ENCODE results near the gene SNTA1.
A peak's percentile ranks its signal among the peaks of the same experiment; 100 is the strongest.
"Not testable (repeated sequence)": the region's sequence is repeated elsewhere in the genome, so short reads cannot be mapped to it uniquely, and the experiment has no call there.

SNTA1 gene

DNA sequence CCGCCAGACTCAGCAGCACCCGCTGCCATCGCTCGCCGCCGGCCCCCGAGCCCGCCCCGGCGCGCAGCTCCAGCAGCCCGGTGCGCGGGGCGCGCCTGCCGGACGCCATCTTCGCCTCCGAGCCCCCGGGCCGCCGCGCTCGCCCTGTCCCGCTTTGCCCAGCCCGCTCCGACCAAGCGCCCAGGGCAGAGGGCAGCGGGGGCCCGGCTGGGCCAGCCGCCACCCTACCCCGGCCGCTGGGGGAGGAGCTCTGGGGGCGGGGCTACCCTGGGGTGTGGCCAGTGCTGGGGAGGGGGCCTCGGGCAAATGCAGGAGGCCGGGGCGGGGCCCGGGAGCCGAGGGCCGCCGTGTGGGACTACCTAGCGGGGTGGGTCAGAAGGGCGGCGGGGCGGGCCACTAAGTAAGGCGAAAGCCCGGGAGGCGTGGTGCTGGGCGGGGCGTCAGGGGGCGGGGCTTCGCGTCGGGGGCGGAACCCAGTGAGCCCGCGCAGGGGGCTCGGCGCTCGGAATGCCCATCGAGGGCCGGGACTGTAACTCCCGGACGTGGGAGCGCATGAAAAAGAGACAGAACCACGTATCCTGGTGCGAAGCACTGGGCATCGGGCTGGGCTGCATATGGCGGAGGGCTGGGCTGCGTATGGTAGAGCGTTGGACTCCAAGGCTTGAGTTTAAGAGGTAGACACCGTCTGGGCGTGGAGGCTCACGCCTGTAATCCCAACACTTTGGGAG lies at the start of gene SNTA1:
Gene SNTA1, minus strand, starts transcription at position 252 of the 728 bp plus-strand sequence. Its CDS starts 143 bp downstream, at position 109.
- peak; percentile 73 for DNase-seq

DNA sequence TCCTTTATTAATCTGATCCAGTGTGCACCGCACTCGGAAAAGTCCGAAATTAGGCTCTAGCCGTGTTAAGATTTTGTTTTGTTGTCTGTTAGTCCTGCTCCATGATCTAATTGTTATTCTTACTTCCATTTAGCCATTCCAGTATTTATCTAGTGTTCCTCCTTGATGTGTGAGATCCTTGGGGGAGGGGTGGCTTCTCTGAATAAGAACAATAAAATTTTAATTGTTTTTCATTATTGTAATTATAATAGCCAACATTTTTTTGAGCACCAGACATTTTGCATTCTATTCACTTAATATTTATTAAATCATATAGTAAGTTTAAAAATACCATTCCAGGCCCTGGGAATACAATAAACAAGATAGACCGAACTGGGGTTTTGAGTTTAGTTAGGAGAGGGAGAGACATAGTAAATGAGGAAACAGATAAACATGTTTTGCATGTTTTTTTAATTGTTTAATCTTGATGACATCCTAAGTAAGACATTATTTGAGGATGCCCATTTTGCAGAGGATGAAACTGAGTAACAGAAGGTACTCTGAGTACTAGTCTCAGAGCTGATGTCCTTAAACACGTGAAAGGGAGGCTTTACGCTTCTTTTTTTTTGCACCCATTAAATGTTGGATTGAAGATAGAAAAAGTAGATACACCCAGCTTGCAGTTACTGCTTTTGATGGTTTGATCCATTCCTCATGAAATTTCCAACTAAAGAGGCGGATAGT lies 47.5 kb upstream of the SNTA1 start:
- DNase-seq, result no peak

DNA sequence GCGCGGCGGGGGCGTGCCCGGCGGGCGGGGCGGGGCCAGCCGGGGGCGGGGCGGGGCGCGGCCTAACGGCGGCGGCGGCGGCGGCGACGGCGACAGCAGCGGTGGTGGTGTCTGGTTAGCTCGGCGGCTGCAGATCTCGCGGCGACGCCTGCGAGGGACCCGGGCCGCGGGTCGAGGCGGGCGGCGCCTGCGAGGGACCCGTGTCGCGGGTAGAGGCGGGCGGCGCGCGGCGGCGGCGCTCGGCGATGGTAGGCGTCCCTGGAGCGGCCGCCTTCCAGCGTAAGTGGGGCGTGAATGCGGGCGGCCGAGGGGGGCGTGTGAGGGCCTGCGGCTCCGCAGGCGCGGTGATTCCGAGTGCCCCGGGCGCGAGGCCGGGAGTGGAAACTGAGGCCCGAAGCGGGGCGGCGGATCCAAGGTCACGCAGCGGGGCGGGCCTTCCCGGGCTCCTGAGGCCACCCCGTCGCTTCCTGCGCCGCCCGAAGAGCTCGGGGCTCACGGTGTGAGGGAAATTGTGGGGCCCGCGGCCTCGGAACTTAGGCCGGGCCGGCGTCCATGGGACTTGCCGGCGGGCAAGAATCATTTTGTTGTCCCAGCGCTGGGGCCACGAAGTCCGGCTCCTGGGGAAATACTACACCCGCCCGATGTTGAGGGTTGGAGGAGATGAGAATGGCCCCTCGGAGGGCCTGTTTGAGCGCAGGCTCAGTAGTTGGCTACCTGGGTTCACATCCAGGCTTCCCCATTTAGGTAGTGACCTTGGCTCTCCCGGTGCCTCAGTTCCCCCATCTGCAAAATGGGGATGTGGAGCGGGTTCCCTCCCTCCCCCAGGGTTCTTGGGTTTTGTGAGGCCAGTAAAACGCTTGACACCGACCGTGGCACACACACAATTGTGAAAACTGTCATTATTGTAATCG lies 46.7 kb upstream of the SNTA1 start, which contains the start of gene CBFA2T2:
Gene CBFA2T2, plus strand, starts transcription at position 74 of the 911 bp plus-strand sequence. Its CDS starts 172 bp downstream, at position 246.
- peak; percentile 55 for DNase-seq

DNA sequence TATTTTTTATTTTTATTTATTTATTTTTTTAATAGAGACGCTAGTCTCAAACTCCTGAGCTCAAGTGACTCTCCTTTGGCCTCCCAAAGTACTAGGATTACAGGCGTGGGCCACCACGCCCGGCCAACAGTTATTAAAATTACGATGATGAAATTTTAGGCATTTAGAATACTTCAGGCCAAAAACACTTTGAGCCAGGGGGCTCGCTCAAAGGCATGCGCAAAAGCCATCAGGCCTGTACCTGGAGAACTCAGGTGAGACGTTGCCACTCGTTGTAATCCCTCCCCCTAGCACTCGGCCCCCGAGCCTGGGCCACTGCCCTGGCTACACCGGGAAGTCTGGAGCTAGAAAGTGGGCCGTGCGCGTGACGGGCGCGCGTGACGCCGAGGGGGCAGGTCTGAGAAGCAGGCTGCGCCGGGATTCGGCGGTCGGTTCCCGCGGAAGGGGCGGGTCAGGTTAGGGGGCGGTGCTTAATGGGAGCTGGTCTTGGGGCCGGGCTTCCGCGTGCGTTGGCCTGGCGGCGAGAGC lies 46.0 kb upstream of the SNTA1 start:
- DNase-seq, result peak; percentile 95

DNA sequence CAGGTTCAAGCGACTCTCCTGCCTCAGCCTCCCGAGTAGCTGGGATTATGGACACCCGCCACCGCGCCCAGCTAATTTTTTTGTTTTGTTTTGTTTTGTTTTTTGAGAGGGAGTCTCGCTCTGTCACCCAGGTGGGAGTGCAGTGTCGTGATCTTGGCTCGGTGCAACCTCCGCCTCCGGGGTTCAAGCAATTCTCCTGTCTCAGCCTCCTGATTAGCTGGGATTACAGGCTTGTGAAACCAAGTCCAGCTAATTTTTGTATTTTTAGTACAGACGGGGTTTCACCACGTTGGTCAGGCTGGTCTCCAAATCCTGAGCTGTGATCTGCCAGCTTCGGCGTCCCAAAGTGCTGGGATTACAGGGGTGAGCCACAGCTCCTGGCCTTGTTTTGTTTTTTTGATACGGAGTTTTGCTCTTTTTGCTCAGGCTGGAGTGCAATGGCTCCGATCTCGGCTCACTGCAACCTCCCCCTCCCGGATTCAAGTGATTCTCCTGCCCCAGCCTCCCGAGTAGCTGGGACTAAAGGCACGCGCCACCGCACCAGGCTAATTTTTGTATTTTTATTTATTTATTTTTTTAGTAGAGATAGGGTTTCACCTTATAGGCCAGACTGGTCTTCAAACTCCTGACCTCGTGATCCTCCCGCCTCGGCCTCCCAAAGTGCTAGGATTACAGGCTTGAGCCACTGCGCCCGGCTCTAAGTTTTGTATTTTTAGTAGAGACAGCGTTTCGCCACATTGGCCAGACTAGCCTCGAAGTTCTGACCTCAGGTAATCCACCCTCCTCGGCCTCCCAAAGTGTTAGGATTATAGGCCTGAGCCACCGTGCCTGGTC lies 45.3 kb upstream of the SNTA1 start:
- not testable (repeated sequence) for DNase-seq

DNA sequence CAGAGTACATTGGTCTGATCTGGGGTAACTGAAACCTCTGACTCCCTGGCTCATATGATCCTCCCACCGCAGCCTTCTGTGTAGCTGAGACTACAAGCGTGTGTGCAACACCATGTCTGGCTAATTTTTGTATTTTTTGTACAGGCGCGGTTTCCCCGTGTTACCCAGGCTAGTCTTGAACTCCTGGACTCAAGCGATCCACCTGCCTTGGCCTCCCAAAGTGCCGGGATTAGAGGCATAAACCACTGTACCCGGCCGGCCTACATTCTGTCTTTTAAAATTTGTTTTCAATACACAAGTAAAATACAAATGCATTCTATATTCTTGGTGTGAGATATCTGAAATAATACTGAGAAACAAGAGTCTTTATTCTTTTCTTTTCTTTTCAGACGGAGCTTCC lies 44.6 kb upstream of the SNTA1 start:
- no peak for DNase-seq

DNA sequence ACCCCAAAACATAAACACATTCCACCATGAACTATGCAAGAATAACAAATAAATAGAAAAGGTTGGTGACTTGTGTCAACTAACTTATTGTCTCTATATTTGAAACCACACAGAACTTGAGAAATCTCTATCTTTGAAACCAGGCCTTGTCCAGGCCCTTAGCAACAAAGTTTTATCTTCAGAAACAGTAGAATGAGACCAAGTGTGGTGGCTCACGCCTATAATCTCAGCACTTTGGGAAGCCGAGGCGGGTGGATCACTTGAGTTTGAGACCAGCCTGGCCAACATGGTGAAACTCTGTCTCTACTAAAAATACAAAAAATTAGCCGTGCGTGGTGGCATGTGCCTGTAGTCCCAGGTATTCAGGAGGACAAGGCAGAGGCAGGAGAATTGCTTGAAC lies 39.6 kb upstream of the SNTA1 start:
- DNase-seq, result not testable (repeated sequence)

DNA sequence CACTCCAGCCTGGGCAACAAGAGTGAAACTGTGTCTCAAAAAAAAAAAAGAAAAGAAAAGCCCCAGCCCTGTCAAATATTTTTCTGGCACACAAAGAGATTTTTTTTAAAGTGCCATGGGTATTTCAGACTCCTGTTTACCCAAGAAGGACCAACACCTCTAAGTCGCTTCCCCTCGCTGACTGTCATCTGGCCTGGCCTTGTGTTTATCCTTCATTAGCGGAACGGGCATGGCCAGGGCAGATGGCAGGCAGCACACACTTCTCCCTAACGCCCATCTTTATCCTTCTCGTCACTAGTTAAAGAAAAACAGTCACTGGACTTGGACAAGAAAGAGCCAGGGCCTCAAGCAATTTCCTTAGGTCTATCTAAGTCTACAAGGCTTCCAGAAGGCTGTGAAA lies 39.0 kb upstream of the SNTA1 start:
- no peak for DNase-seq

DNA sequence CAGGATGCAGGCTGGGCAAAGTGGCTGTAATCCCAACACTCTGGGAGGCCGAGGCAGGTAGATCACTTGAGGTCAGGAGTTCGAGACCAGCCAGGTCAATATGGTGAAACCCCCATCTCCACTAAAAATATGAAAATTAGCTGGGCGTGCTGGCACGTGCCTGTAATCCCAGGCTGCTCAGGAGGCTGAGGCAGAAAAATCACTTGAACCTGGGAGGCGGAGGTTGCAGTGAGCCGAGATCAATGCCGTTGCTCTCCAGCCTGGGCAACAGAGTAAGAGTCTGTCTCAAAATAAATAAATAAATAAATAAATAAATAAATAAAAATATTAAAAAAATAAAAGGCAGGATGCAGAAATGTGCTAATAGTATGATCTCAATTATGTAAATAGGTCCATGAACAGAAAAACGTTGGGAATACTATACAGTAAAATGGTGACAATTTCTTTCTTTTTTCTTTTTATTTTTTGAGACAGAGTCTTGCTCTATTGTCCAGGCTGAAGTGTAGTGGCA lies 37.9 kb upstream of the SNTA1 start:
- DNase-seq, result no peak

DNA sequence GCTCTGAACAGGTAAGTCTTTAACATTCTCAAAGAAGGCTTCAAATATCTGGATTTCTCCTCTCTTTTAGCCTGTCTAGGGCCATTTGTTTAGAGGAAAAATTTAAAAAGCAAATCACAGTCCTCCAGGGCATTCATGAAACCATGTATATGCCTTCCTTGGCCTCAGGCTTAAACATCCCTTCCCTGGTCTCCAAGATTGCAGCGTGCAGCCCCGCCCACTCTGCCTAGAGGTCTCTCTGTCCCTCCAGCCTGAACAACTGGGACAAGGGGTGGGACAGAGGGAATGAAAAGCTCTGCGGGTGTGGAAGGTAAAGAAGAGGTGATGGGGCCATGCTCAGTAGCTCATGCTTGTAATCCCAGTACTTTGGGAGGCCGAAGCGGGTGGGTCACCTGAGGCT lies 36.5 kb upstream of the SNTA1 start:
- no peak for DNase-seq

DNA sequence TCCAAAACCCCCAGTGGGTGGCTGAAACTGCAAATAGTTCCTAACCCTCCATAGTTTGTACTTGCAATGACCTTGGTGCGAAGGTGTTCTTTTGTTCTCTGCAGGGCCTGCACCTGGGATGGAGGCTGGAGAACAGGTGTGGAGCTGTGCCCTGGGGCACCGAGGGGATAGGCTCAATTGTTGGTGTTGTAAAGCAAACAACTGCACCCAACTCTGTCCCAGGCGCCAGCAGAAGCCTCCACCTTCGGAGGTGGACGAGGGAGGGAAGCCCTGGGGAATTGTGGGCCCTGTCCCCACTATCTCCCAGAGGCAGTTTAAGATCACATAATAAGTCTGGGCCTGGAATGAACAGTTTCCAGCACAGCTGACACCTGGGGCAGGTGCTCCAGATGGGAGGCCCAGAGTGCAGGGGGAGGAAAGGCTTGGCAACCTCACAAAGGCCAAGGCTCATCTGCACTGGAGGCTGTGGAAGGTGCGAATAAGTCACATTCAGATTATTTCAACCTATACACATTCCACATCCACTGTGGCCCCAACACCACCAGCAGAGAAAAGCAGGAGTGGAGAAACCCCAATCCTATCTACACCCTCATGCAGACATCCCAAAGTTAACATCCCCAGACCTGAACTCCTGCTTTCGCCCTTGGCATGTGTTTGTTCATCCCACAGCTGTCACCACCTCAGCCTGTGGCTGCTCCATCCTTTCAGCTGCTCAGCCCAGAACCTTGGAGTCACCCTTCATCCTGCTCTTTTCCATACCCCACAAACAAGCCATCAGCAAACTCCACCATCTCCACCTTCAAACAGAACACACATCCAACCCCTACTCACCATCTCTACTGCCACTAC lies 34.0 kb upstream of the SNTA1 start:
- DNase-seq, result no peak

DNA sequence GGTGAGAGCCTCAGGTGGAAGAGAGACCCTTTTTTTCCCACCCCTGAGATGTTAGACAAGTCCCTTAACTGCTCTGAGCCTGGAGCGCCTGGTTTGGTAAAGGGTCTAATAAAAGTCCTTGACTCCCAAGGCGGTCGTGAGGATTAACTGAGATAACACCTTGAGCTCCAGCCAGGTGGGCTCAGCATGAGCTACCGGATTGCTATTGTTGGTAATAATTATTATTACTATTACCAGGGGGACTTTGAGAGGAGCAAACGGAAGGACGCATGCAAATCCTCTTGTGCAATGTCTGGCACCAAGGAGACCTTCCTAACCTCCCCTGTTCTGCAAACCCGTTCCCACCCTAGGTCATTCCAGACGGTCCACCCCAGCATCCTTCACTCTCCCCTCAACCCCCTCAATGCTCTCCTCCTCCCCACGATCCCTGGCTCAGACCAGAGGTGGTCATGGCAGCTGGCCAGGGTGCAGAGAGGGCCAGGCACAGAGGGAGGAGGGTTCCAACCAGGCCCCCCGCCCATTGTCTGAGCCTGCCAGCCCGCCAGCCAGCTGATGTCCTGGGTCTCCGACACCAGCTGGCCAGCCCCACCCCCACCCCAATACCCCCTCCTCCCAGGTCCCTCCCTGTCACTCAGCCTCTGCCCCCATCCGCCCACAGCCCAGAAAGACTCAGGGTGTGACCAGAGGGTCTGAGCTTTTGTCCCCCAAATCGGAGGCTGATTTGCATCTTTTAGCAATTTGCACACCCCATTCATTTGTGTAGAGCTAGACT lies 32.0 kb upstream of the SNTA1 start:
- DNase-seq, result no peak

DNA sequence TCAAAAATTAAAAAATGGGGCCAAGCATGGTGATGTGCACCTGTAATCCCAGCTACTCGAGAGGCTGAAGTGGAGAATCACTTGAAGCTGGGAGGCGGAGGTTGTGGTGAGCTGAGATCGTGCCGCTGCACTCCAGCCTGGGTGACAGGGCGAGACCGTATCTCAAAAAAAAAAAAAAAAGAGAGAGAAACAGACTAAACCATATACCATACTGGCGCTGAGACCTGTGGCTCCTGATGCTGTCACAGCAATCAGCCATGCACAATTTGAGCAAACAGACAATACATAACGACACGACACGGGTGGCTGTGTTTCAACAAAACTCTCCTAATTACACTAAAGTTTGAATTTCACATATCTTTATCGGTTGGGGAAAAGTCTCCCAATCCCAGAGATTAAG lies 31.4 kb upstream of the SNTA1 start:
- no peak for DNase-seq

DNA sequence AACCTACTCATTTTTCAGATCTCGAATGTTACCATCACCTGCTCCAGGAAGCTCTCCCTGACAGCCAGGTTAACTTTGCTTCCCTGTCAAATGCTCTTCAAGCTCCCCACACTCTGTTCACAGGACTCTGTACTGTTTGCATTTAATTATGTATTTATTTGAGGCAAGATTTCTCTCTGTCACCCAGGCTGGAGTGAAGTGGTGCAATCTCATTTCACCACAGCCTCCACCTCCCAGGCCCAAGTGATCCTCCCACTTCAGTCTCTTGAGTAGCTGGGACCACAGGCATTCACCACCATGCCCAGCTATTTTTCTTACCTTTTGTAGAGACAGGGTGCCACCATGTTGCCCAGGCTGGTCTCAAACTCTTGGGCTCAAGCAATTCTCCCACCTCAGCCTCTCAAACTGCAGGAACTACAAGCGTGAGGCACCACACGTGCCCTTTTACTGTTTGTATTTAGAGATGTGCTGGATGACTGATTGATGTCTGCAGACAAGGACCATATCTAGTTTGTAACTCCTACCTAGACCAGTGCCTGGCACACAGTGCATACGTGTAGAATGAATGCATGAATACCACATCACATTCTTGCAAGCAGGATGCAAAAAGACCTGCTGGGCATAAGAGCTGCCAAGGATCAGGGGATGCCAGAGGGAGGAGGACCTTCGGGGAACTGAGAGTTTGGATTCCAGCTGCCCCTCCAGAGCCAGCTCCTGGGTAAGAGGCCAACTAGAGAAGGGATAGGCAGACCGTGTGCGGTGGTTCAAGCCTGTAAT lies 30.7 kb upstream of the SNTA1 start:
- no peak for DNase-seq

DNA sequence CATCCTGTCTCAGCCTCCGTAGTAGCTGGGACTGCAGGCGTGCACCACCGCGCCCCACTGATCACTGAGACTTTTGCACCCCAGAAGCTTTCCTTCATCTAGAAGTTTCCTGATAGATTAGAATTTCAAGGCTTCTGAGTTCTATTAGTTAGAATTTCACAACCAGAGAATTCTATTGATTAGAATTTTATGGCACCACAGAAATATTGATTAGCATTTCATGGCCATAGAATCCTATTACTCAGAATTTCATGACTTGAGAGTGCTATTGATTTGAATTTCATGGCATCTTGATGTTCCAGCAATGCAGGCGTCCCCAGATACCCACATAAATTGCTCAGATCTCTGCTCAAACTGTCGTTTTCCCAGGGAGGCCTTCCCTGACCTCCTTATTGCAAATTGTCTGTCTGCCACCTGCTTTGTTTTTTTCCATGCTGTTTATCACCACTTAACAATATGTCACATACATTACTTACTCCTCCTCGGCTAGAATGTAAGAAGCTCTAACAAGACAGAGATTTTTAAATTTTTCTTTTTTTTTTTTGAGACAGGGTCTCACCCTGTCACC lies 29.4 kb upstream of the SNTA1 start:
- no peak for DNase-seq

DNA sequence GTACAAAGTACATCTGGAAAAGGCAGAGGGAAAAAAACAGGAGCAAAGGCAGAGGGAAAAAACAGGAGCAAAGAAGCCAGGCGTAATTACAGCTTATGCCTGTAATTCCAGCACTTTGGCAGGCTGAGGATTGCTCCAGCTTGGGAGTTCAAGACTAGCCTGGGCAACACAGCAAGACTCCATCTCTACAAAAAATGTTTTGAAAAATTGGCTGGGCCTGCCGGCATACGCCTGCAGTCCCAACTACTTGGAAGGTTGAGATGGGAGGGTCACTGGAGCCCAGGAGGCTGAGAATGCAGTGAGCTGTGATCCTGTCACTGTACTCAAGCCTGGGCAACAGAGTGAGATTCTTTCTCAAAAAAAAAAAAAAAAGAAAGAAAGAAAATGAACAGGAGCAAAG lies 27.3 kb upstream of the SNTA1 start:
- no peak for DNase-seq

DNA sequence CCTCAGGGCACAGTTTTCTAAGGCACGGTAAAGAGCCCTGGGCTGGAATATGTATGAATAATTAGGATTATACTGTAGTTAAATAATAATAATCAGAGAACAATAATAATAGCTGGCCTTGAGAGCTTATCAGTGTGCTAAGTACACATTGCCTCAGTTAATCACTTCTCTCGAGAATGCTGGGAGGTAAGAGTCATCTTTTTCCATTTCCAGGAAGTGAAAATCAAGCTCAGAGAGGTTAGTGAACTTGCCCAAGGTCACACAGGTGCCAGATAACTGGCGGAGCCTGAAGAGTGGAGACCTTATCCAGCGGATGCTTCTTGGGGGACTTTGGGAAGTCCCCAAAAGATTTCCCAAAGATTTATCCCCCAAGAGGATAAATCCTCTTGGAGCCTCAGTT lies 26.9 kb upstream of the SNTA1 start:
- no peak for DNase-seq

DNA sequence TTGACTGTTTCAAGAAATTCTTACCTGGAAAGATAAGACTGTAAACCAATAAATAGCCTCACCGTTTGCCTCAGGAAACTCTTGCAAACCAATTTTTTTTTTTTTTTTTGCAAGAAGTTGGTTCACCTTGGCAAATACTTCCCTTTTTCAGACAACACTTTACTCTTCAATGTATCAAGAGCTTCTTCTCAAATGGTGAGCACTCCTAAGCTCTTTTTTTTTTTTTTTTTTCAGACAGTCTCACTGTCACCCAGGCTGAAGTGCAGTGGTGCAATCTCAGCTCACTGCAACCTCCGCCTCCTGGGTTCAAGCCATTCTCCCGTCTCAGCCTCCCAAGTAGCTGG lies 22.7 kb upstream of the SNTA1 start:
- DNase-seq, result no peak
